IMR-90 (cell line): ENCODE results near the gene LRRC7. TPM values are rescaled to one million over a fixed set of nuclear protein-coding genes. Genes with fewer than 3 reads are reported as not detected.

ENCODE experiments used
- ATAC-seq: fragments of 200-7000 bp; cut with Tn5 transposase; 2 replicates; pipeline ENCODE4 v1.9.1; 2020; ENCODE audit warnings: low read depth, mild to moderate bottlenecking, moderate library complexity
- BruUV-seq: library from RNA; stranded (reverse); fragments of 400-500 nt; replicated peaks from 2 replicates; lab custom pipeline; 2021; lab: Mats Ljungman, UMichigan
- CTCF ChIA-PET: fragments of 300-600 bp; formaldehyde crosslinking; extraction: SDS; loops from one replicate; lab custom pipeline; 2021; ENCODE audit warnings: antibody characterized with exemption; lab: Yijun Ruan, JAX
- POLR2A ChIA-PET: fragments of 300-600 bp; sonication (Branson Sonifier 250); formaldehyde crosslinking; loops from one replicate; lab custom pipeline; 2022; ENCODE audit warnings: antibody characterized with exemption; ENCODE audit not compliant: unreplicated experiment; lab: Charles Lee
- DNase-seq: peaks from one replicate; pipeline ENCODE4 v3.0.0; 2013
- H2AFZ ChIP-seq: replicated peaks from 2 replicates; pipeline ENCODE3; 2013; ENCODE audit warnings: low read length, mild to moderate bottlenecking; ENCODE audit not compliant: poor library complexity
- H2AK5ac ChIP-seq: 2 replicates; pipeline ENCODE4 v1.6.1; 2013; ENCODE audit warnings: low read depth, low read length, inconsistent platforms
- H2AK9ac ChIP-seq: replicated peaks from 2 replicates; pipeline ENCODE3; 2013; ENCODE audit warnings: mild to moderate bottlenecking, low read depth, low read length, moderate library complexity; ENCODE audit not compliant: poor library complexity
- H2BK120ac ChIP-seq: 2 replicates; pipeline ENCODE4 v1.6.1; 2013; ENCODE audit warnings: low read depth, low read length, inconsistent platforms
- H2BK15ac ChIP-seq: 3 replicates; pipeline ENCODE4 v1.6.1; 2013; ENCODE audit warnings: low read depth, low read length, inconsistent platforms
- H2BK20ac ChIP-seq: 2 replicates; pipeline ENCODE4 v1.6.1; 2013; ENCODE audit warnings: low read depth, mild to moderate bottlenecking, inconsistent platforms, low read length, moderate library complexity
- H2BK5ac ChIP-seq: 2 replicates; pipeline ENCODE4 v1.6.1; 2013; ENCODE audit warnings: mild to moderate bottlenecking, low read depth, low read length, inconsistent platforms; ENCODE audit not compliant: poor library complexity, severe bottlenecking
- H3K14ac ChIP-seq: replicated peaks from 2 replicates; pipeline ENCODE4 v1.6.1; 2013; ENCODE audit warnings: low read depth, low read length, inconsistent platforms
- H3K18ac ChIP-seq: 2 replicates; pipeline ENCODE4 v1.6.1; 2013; ENCODE audit warnings: low read depth, low read length, control low read depth
- H3K23ac ChIP-seq: 2 replicates; pipeline ENCODE4 v1.6.1; 2013; ENCODE audit warnings: low read depth, low read length, inconsistent platforms
- H3K27ac ChIP-seq: 2 replicates; pipeline ENCODE4 v1.5.1; 2013; ENCODE audit warnings: mild to moderate bottlenecking, control low read depth, low read length; ENCODE audit not compliant: insufficient read depth
- H3K27me3 ChIP-seq: 2 replicates; pipeline ENCODE4 v1.6.1; 2013; ENCODE audit warnings: low read length; ENCODE audit not compliant: control insufficient read depth, insufficient read depth
- H3K36me3 ChIP-seq: 2 replicates; pipeline ENCODE4 v1.6.1; 2013; ENCODE audit warnings: low read length, mixed read lengths; ENCODE audit not compliant: control insufficient read depth, insufficient read depth
- H3K4ac ChIP-seq: 2 replicates; pipeline ENCODE4 v1.6.1; 2013; ENCODE audit warnings: low read depth, low read length, inconsistent platforms
- H3K4me1 ChIP-seq: 2 replicates; pipeline ENCODE4 v1.6.1; 2013; ENCODE audit warnings: low read length, mixed read lengths; ENCODE audit not compliant: control insufficient read depth, insufficient read depth
- H3K4me2 ChIP-seq: 2 replicates; pipeline ENCODE4 v1.6.1; 2013; ENCODE audit warnings: low read depth, mild to moderate bottlenecking, control low read depth, low read length, moderate library complexity
- H3K4me3 ChIP-seq: 2 replicates; pipeline ENCODE4 v1.5.1; 2013; ENCODE audit warnings: low read depth, mild to moderate bottlenecking, control low read depth, low read length, moderate library complexity; ENCODE audit not compliant: insufficient read depth
- H3K56ac ChIP-seq: 2 replicates; pipeline ENCODE4 v1.6.1; 2013; ENCODE audit warnings: low read length, inconsistent platforms; ENCODE audit not compliant: insufficient read depth; ENCODE audit errors: extremely low read depth
- H3K79me1 ChIP-seq, 2 experiments: 2 replicates each; pipeline ENCODE4 v1.6.1; 2013; ENCODE audit warnings: low read length in 2 of 2, inconsistent platforms in 1 of 2, low read depth in 1 of 2
- H3K9ac ChIP-seq: 2 replicates; pipeline ENCODE4 v1.6.1; 2013; ENCODE audit warnings: low read depth, low read length, control low read depth
- H3K9me1 ChIP-seq: 2 replicates; pipeline ENCODE4 v1.6.1; 2013; ENCODE audit warnings: low read length, inconsistent platforms; ENCODE audit not compliant: insufficient read depth
- H3K9me3 ChIP-seq: 2 replicates; pipeline ENCODE4 v1.6.1; 2013; ENCODE audit warnings: low read length; ENCODE audit not compliant: control insufficient read depth, insufficient read depth
- H4K20me1 ChIP-seq: 2 replicates; pipeline ENCODE4 v1.6.1; 2013; ENCODE audit warnings: low read length, inconsistent platforms; ENCODE audit not compliant: insufficient read depth
- H4K5ac ChIP-seq: 2 replicates; pipeline ENCODE4 v1.6.1; 2013; ENCODE audit warnings: mild to moderate bottlenecking, low read depth, low read length, control low read depth
- H4K8ac ChIP-seq, 2 experiments: 2 replicates each; pipeline ENCODE4 v1.6.1; 2013; ENCODE audit warnings: low read depth in 2 of 2, low read length in 2 of 2, control low read depth in 1 of 2, inconsistent platforms in 1 of 2
- H4K91ac ChIP-seq: 2 replicates; pipeline ENCODE4 v1.6.1; 2013; ENCODE audit warnings: low read depth, low read length, inconsistent platforms; ENCODE audit not compliant: insufficient read depth
- BHLHE40 ChIP-seq: fragments of 150-350 bp; IDR thresholded peaks from 2 replicates; pipeline ENCODE4 v1.6.1; 2016; ENCODE audit warnings: mild to moderate bottlenecking, low read depth, low read length
- CEBPB ChIP-seq: IDR thresholded peaks from 2 replicates; pipeline ENCODE4 v1.6.1; 2012; ENCODE audit warnings: low read depth, low read length, improper control_type of control experiment
- CHD1 ChIP-seq: IDR thresholded peaks from 2 replicates; pipeline ENCODE4 v1.6.1; 2012; ENCODE audit warnings: low read depth, low read length, improper control_type of control experiment
- CTCF ChIP-seq: conservative IDR thresholded peaks from 2 replicates; pipeline ENCODE4 v1.5.1; 2012; ENCODE audit warnings: mild to moderate bottlenecking, low read depth, low read length, improper control_type of control experiment
- ELK1 ChIP-seq: fragments of 150-350 bp; IDR thresholded peaks from 2 replicates; pipeline ENCODE4 v1.6.1; 2016; ENCODE audit warnings: low read depth, mild to moderate bottlenecking, low read length, moderate library complexity, borderline replicate concordance
- MAZ ChIP-seq: IDR thresholded peaks from 2 replicates; pipeline ENCODE4 v1.6.1; 2012; ENCODE audit warnings: low read depth, mild to moderate bottlenecking, low read length, improper control_type of control experiment, moderate library complexity, borderline replicate concordance
- MXI1 ChIP-seq: IDR thresholded peaks from 2 replicates; pipeline ENCODE4 v1.6.1; 2012; ENCODE audit warnings: low read depth, mild to moderate bottlenecking, low read length, moderate library complexity, borderline replicate concordance
- NFE2L2 ChIP-seq: fragments of 150-350 bp; IDR thresholded peaks from 2 replicates; pipeline ENCODE4 v1.6.1; 2016; ENCODE audit warnings: low read depth, mild to moderate bottlenecking, low read length
- POLR2A ChIP-seq: IDR thresholded peaks from 2 replicates; pipeline ENCODE4 v1.6.1; 2012; ENCODE audit warnings: mild to moderate bottlenecking, low read depth, low read length
- RAD21 ChIP-seq: IDR thresholded peaks from 2 replicates; pipeline ENCODE4 v1.6.1; 2012; ENCODE audit warnings: low read length, improper control_type of control experiment
- RCOR1 ChIP-seq: IDR thresholded peaks from 2 replicates; pipeline ENCODE4 v1.6.1; 2012; ENCODE audit warnings: mild to moderate bottlenecking, low read length, improper control_type of control experiment; ENCODE audit not compliant: insufficient replicate concordance
- WGBS, 2 experiments: methylation state at CpG; one replicate each; pipeline versions ENCODE4 v1.1.5 to v1.1.7; 2013; ENCODE audit warnings: missing lambda C conversion rate in 2 of 2; ENCODE audit not compliant: insufficient read length in 1 of 2; ENCODE audit errors: extremely low coverage in 2 of 2; 5-methylcytosine and 5-hydroxymethylcytosine counted together
- dilution Hi-C: fragments of 300-500 bp; cut with HindIII; formaldehyde crosslinking; loops from one replicate; pipeline ENCODE4 v1.14.3; 2018; ENCODE audit warnings: low sequenced_read_pairs; ENCODE audit not compliant: unreplicated experiment
- in situ Hi-C: fragments of 300-500 bp; cut with MboI; formaldehyde crosslinking; loops from 3 replicates; pipeline ENCODE4 v1.14.3; 2019; ENCODE audit warnings: low sequenced_read_pairs, inconsistent platforms, mixed read lengths
- intact Hi-C: fragments of 100-400 bp; cut with micrococcal nuclease; formaldehyde crosslinking; loops from 2 replicates; pipeline ENCODE4 v1.10.0; 2022
- polyA plus RNA-seq, 3 experiments: library from polyadenylated mRNA; depleted of rRNA; stranded (reverse); fragments of >200 nt; gene quantifications; 2 replicates each; pipeline ENCODE4 v1.2.3, GENCODE V29; 2012; ENCODE audit warnings: low replicate concordance in 1 of 3
- total RNA-seq: library from RNA; depleted of rRNA; stranded (reverse); fragments of >200 nt; gene quantifications from 2 replicates; pipeline ENCODE4 v1.2.3, GENCODE V29; 2012
- TF ChIP-seq, protein P1 (sequence below): fragments of 150-350 bp; IDR thresholded peaks from 2 replicates; pipeline ENCODE4 v1.6.1; 2017; ENCODE audit warnings: mild to moderate bottlenecking, antibody characterized with exemption, low read length, low read depth

Gene LRRC7
- total and polyA plus RNA-seq, 2 of the 4 experiments (the other 2 are of a cell fraction), result under 0.01 to 0.02 TPM

DNA sequence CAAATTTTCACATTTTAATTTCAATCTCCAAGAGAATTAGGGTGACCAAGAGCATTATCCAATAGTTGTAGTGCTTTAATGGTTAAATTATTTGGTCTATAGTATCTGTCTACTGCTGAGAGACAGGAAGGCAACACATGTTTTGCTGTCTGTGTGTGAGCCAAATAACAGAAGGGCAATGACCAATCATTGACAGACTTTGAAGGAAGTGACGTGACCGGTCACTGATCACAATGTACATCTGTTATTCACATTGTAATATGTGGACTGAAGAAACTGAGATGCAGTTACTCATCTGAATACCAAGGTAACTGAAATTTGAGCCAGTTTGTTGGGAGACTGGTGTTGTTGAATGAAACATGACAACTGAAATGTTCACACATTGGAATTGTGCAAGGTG lies 440.9 kb downstream of the LRRC7 start:
- Histone ChIP-seq H2AFZ (no peak overlapping the region), H3K9me1 (no peaks in the 10 kb centered on the region), H4K20me1 (no peaks in the 10 kb centered on the region), H4K8ac (no peak overlapping the region), H2BK15ac (no peak overlapping the region), H3K9me3 (no peaks in the 10 kb centered on the region), H3K4ac (no peak overlapping the region), H2BK20ac (no peak overlapping the region), H3K18ac (no peak overlapping the region), H2AK5ac (no peak overlapping the region), H3K56ac (no peak overlapping the region), H3K4me3 (no peak overlapping the region), H3K4me2 (no peak overlapping the region), H2BK5ac (no peak overlapping the region), H2BK120ac (no peak overlapping the region), H3K4me1 (no peaks in the 10 kb centered on the region), H3K23ac (no peak overlapping the region), H3K14ac (no peak overlapping the region), H2AK9ac (no peak overlapping the region), H3K36me3 (no peaks in the 10 kb centered on the region), H3K9ac (no peak overlapping the region), H4K5ac (no peak overlapping the region), H3K27ac (no peak overlapping the region), H4K91ac (no peak overlapping the region), H3K27me3 (no peaks in the 10 kb centered on the region), H3K79me1 (no peaks in the 10 kb centered on the region)
- TF ChIP-seq MAZ (no peak), RCOR1 (no peak), NFE2L2 (no peak), CEBPB (no peak), RAD21 (no peak), POLR2A (no peak), BHLHE40 (no peak), MXI1 (no peak), ELK1 (no peak), CTCF (no peak), CHD1 (no peak)
- TF ChIP-seq, protein P1, sequence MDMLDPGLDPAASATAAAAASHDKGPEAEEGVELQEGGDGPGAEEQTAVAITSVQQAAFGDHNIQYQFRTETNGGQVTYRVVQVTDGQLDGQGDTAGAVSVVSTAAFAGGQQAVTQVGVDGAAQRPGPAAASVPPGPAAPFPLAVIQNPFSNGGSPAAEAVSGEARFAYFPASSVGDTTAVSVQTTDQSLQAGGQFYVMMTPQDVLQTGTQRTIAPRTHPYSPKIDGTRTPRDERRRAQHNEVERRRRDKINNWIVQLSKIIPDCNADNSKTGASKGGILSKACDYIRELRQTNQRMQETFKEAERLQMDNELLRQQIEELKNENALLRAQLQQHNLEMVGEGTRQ, result no peak
- ATAC-seq, result no peak
- WGBS, 2 experiments, result no CpG with 5 or more reads among the region's 2 CpGs
- POLR2A ChIA-PET, result no interaction called here
- BruUV-seq, result no TSS peak
- intact Hi-C loops, result no loop called here
- in situ Hi-C loops, result no loop called here
- CTCF ChIA-PET, result no interaction called here
- no peak for DNase-seq
- dilution Hi-C loops, result no loop called here
